Measurements from ENCODE around the gene WWOX.
"Not testable (repeated sequence)": the region's sequence is repeated elsewhere in the genome, so short reads cannot be mapped to it uniquely, and the experiment has no call there.

WWOX gene

GRCh38 chr16:78506367-78507193 is 407.1 kb downstream of the WWOX start:
- DNase-seq (ENCODE audit: low read depth in 1 of 2, low spot score in 1 of 2): no peak
- TF ChIP-seq JUND (IDR thresholded peaks at IDR 0.05; ENCODE audit: low read depth): no peak
- in situ Hi-C loops (cut with HindIII; ENCODE audit: low pct_unique_long_range_greater_than_20kb, low sequenced_read_pairs): no loop called here

GRCh38 chr16:78507576-78507975 is 408.1 kb downstream of the WWOX start:
- in situ Hi-C loops (cut with HindIII; ENCODE audit: low pct_unique_long_range_greater_than_20kb, low sequenced_read_pairs): no loop called here
- TF ChIP-seq JUND (IDR thresholded peaks at IDR 0.05; ENCODE audit: low read depth): no peak
- no peak for DNase-seq (ENCODE audit: low read depth in 1 of 2, low spot score in 1 of 2)

GRCh38 chr16:78509965-78510364 is 410.5 kb downstream of the WWOX start:
- no peak for TF ChIP-seq JUND (IDR thresholded peaks at IDR 0.05; ENCODE audit: low read depth)
- in situ Hi-C loops (cut with HindIII; ENCODE audit: low pct_unique_long_range_greater_than_20kb, low sequenced_read_pairs): no loop called here
- no peak for DNase-seq (ENCODE audit: low read depth in 1 of 2, low spot score in 1 of 2)

GRCh38 chr16:78510496-78510895 is 411.0 kb downstream of the WWOX start:
- DNase-seq (ENCODE audit: low read depth in 1 of 2, low spot score in 1 of 2): no peak
- TF ChIP-seq JUND (IDR thresholded peaks at IDR 0.05; ENCODE audit: low read depth): no peak
- in situ Hi-C loops (cut with HindIII; ENCODE audit: low pct_unique_long_range_greater_than_20kb, low sequenced_read_pairs): no loop called here

GRCh38 chr16:78513838-78514237 is 414.4 kb downstream of the WWOX start:
- TF ChIP-seq JUND (IDR thresholded peaks at IDR 0.05; ENCODE audit: low read depth): no peak
- no peak for DNase-seq (ENCODE audit: low read depth in 1 of 2, low spot score in 1 of 2)
- in situ Hi-C loops (cut with HindIII; ENCODE audit: low pct_unique_long_range_greater_than_20kb, low sequenced_read_pairs): no loop called here

- DNase-seq (ENCODE audit: low read depth in 1 of 2, low spot score in 1 of 2); in situ Hi-C loops (cut with HindIII; ENCODE audit: low pct_unique_long_range_greater_than_20kb, low sequenced_read_pairs): not testable (repeated sequence)
Observed at GRCh38 chr16:78514888-78515287, 415.4 kb downstream of the WWOX start.

- no peak for TF ChIP-seq JUND (IDR thresholded peaks at IDR 0.05; ENCODE audit: low read depth)
- in situ Hi-C loops (cut with HindIII; ENCODE audit: low pct_unique_long_range_greater_than_20kb, low sequenced_read_pairs): no loop called here
- no peak for DNase-seq (ENCODE audit: low read depth in 1 of 2, low spot score in 1 of 2)
Observed at GRCh38 chr16:78515421-78515820, 416.0 kb downstream of the WWOX start.

GRCh38 chr16:78516006-78516736 is 416.7 kb downstream of the WWOX start:
- in situ Hi-C loops (cut with HindIII; ENCODE audit: low pct_unique_long_range_greater_than_20kb, low sequenced_read_pairs): no loop called here
- TF ChIP-seq JUND (IDR thresholded peaks at IDR 0.05; ENCODE audit: low read depth): no peak
- DNase-seq (ENCODE audit: low read depth in 1 of 2, low spot score in 1 of 2): no peak

- no peak for TF ChIP-seq JUND (IDR thresholded peaks at IDR 0.05; ENCODE audit: low read depth)
- DNase-seq (ENCODE audit: low read depth in 1 of 2, low spot score in 1 of 2): no peak
- in situ Hi-C loops (cut with HindIII; ENCODE audit: low pct_unique_long_range_greater_than_20kb, low sequenced_read_pairs): no loop called here
Observed at GRCh38 chr16:78519896-78520295, 420.4 kb downstream of the WWOX start.

GRCh38 chr16:78520470-78520869 is 421.0 kb downstream of the WWOX start:
- in situ Hi-C loops (cut with HindIII; ENCODE audit: low pct_unique_long_range_greater_than_20kb, low sequenced_read_pairs): no loop called here
- no peak for DNase-seq (ENCODE audit: low read depth in 1 of 2, low spot score in 1 of 2)
- no peak for TF ChIP-seq JUND (IDR thresholded peaks at IDR 0.05; ENCODE audit: low read depth)

- in situ Hi-C loops (cut with HindIII; ENCODE audit: low pct_unique_long_range_greater_than_20kb, low sequenced_read_pairs): no loop called here
- TF ChIP-seq JUND (IDR thresholded peaks at IDR 0.05; ENCODE audit: low read depth): no peak
- peak in 1 of 2 experiments; percentile 12 for DNase-seq (ENCODE audit: low read depth in 1 of 2, low spot score in 1 of 2)
Observed at GRCh38 chr16:78522327-78522726, 422.9 kb downstream of the WWOX start.

- no peak for DNase-seq (ENCODE audit: low read depth in 1 of 2, low spot score in 1 of 2)
- in situ Hi-C loops (cut with HindIII; ENCODE audit: low pct_unique_long_range_greater_than_20kb, low sequenced_read_pairs): no loop called here
- TF ChIP-seq JUND (IDR thresholded peaks at IDR 0.05; ENCODE audit: low read depth): no peak
Observed at GRCh38 chr16:78523212-78523985, 423.9 kb downstream of the WWOX start.
